ENCODE results near the gene ELP4.

- TF ChIP-seq ZNF26 (tag by site-specific recombination; IDR thresholded peaks at IDR 0.05), result no peak
- no peak for TF ChIP-seq ZNF792 (tag by site-specific recombination; IDR thresholded peaks at IDR 0.05)
- no peak for TF ChIP-seq SETDB1 (IDR thresholded peaks at IDR 0.05; ENCODE audit: insufficient read length, low read length)
- no peak for TF ChIP-seq CTCF (tag by site-specific recombination; IDR thresholded peaks at IDR 0.05)
- TF ChIP-seq WT1 (tag by site-specific recombination; IDR thresholded peaks at IDR 0.05), result no peak
- no peak for TF ChIP-seq ZNF639 (tag by site-specific recombination; IDR thresholded peaks at IDR 0.05)
- TF ChIP-seq ZNF274 (IDR thresholded peaks at IDR 0.05; ENCODE audit: low read length), result no peak
- TF ChIP-seq ZNF274 (tag by site-specific recombination; IDR thresholded peaks at IDR 0.05; ENCODE audit: borderline replicate concordance), result no peak
- TF ChIP-seq KLF7 (tag by site-specific recombination; IDR thresholded peaks at IDR 0.05; ENCODE audit: borderline replicate concordance), result no peak
- no peak for TF ChIP-seq RBAK (tag by site-specific recombination; IDR thresholded peaks at IDR 0.05)
- TF ChIP-seq ZNF544 (tag by site-specific recombination; IDR thresholded peaks at IDR 0.05), result no peak
- no peak for TF ChIP-seq ZNF324 (tag by site-specific recombination; IDR thresholded peaks at IDR 0.05)
Measured at GRCh38 chr11:31817054-31817620, 307.6 kb downstream of the ELP4 start.

All from HEK293 (cell line).